MM.1S (cell line): Measurements from ENCODE around the gene TFAM.

Source experiments
- DNase-seq: peaks from one replicate; pipeline ENCODE4 v3.0.0-alpha.2; 2015
- H2AFZ ChIP-seq: fragments of 300-600 bp; sonication (generic); 2 replicates; pipeline ENCODE4 v1.6.0; 2016; ENCODE audit warnings: antibody characterized with exemption, low read length
- H3F3A ChIP-seq: fragments of 300-600 bp; sonication (generic); 2 replicates; pipeline ENCODE4 v1.6.1; 2016; ENCODE audit warnings: mild to moderate bottlenecking, antibody characterized with exemption, low read length, moderate library complexity, mixed read lengths; ENCODE audit not compliant: insufficient read depth
- H3K27ac ChIP-seq: fragments of 300-600 bp; sonication (generic); 2 replicates; pipeline ENCODE4 v1.5.1; 2016; ENCODE audit warnings: mild to moderate bottlenecking, low read length
- H3K27me3 ChIP-seq: fragments of 300-600 bp; sonication (generic); replicated peaks from 2 replicates; pipeline ENCODE4 v1.6.0; 2016; ENCODE audit warnings: low read length; ENCODE audit not compliant: insufficient read depth
- H3K36me3 ChIP-seq: fragments of 300-600 bp; sonication (generic); replicated peaks from 2 replicates; pipeline ENCODE4 v1.6.1; 2016; ENCODE audit warnings: mild to moderate bottlenecking, low read length, mixed read lengths; ENCODE audit not compliant: insufficient read depth
- H3K4me1 ChIP-seq: fragments of 300-600 bp; sonication (generic); 2 replicates; pipeline ENCODE4 v1.6.1; 2016; ENCODE audit warnings: low read length, mixed read lengths
- H3K4me2 ChIP-seq: fragments of 300-600 bp; sonication (generic); 2 replicates; pipeline ENCODE4 v1.6.0; 2016; ENCODE audit warnings: low read depth, low read length
- H3K4me3 ChIP-seq: fragments of 300-600 bp; sonication (generic); 2 replicates; pipeline ENCODE4 v1.5.1; 2016; ENCODE audit warnings: low read length, mixed read lengths
- H3K79me2 ChIP-seq: fragments of 300-600 bp; sonication (generic); 2 replicates; pipeline ENCODE4 v1.6.1; 2016; ENCODE audit warnings: mixed run types, low read length, mixed read lengths
- H3K9ac ChIP-seq: fragments of 300-600 bp; sonication (generic); 2 replicates; pipeline ENCODE4 v1.6.1; 2016; ENCODE audit warnings: low read length, mixed read lengths
- H3K9me2 ChIP-seq: fragments of 300-600 bp; sonication (generic); replicated peaks from 2 replicates; pipeline ENCODE4 v1.6.1; 2016; ENCODE audit warnings: mild to moderate bottlenecking, low read length, mixed read lengths; ENCODE audit not compliant: insufficient read depth
- H3K9me3 ChIP-seq: fragments of 300-600 bp; sonication (generic); replicated peaks from 2 replicates; pipeline ENCODE4 v1.6.1; 2016; ENCODE audit warnings: mild to moderate bottlenecking, low read length, mixed read lengths; ENCODE audit not compliant: insufficient read depth
- H4K20me1 ChIP-seq: fragments of 300-600 bp; sonication (generic); 2 replicates; pipeline ENCODE4 v1.6.1; 2016; ENCODE audit warnings: mild to moderate bottlenecking, low read length, moderate library complexity, mixed read lengths; ENCODE audit not compliant: insufficient read depth
- EZH2 ChIP-seq: fragments of 300-600 bp; sonication (generic); optimal IDR thresholded peaks from 2 replicates; pipeline ENCODE3; 2017; ENCODE audit warnings: low read depth, mild to moderate bottlenecking, antibody characterized with exemption, low read length, mixed read lengths
- EZH2phosphoT487 ChIP-seq: fragments of 300-600 bp; sonication (generic); IDR thresholded peaks from 2 replicates; pipeline ENCODE4 v1.6.1; 2018; ENCODE audit warnings: antibody characterized with exemption, low read length
- TF ChIP-seq, protein P1 (sequence below): fragments of 300-600 bp; sonication (generic); IDR thresholded peaks from 2 replicates; pipeline ENCODE4 v1.5.1; 2016; ENCODE audit warnings: antibody characterized with exemption, low read length, mixed read lengths

Gene TFAM

GRCh38 chr10:58438986-58439385, 53.8 kb downstream of the TFAM start:
- H3K4me2 ChIP-seq, result no peak overlapping the region
- H3K9ac ChIP-seq, result no peak overlapping the region
- H3K9me3 ChIP-seq, result no peaks in the 10 kb centered on the region
- no peaks in the 10 kb centered on the region for H3K36me3 ChIP-seq
- peaks cover 15% of the 10 kb centered on the region; the same call in 1 of the 2 replicates for H3K4me1 ChIP-seq
- H3K79me2 ChIP-seq, result no peaks in the 10 kb centered on the region
- no peaks in the 10 kb centered on the region for H3K27me3 ChIP-seq
- TF ChIP-seq EZH2phosphoT487 (no peak), EZH2 (no peak)
- TF ChIP-seq, protein P1, sequence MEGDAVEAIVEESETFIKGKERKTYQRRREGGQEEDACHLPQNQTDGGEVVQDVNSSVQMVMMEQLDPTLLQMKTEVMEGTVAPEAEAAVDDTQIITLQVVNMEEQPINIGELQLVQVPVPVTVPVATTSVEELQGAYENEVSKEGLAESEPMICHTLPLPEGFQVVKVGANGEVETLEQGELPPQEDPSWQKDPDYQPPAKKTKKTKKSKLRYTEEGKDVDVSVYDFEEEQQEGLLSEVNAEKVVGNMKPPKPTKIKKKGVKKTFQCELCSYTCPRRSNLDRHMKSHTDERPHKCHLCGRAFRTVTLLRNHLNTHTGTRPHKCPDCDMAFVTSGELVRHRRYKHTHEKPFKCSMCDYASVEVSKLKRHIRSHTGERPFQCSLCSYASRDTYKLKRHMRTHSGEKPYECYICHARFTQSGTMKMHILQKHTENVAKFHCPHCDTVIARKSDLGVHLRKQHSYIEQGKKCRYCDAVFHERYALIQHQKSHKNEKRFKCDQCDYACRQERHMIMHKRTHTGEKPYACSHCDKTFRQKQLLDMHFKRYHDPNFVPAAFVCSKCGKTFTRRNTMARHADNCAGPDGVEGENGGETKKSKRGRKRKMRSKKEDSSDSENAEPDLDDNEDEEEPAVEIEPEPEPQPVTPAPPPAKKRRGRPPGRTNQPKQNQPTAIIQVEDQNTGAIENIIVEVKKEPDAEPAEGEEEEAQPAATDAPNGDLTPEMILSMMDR, result no peak
- H3F3A ChIP-seq, result no peaks in the 10 kb centered on the region
- no peak overlapping the region for H3K4me3 ChIP-seq
- no peak overlapping the region for H2AFZ ChIP-seq
- H4K20me1 ChIP-seq, result no peaks in the 10 kb centered on the region
- H3K9me2 ChIP-seq, result no peaks in the 10 kb centered on the region
- no peak overlapping the region for H3K27ac ChIP-seq
- no peak for DNase-seq

GRCh38 chr10:58439632-58440364, 54.6 kb downstream of the TFAM start:
- H2AFZ ChIP-seq, result no peak overlapping the region
- H4K20me1 ChIP-seq, result no peaks in the 10 kb centered on the region
- DNase-seq, result no peak
- no peak overlapping the region for H3K4me3 ChIP-seq
- H3K4me2 ChIP-seq, result no peak overlapping the region
- H3K9ac ChIP-seq, result no peak overlapping the region
- H3K4me1 ChIP-seq, result peaks cover 15% of the 10 kb centered on the region; the same call in 1 of the 2 replicates
- TF ChIP-seq, protein P1, result no peak
- H3K9me3 ChIP-seq, result no peaks in the 10 kb centered on the region
- H3K36me3 ChIP-seq, result no peaks in the 10 kb centered on the region
- no peaks in the 10 kb centered on the region for H3F3A ChIP-seq
- no peaks in the 10 kb centered on the region for H3K9me2 ChIP-seq
- H3K27ac ChIP-seq, result no peak overlapping the region
- no peaks in the 10 kb centered on the region for H3K27me3 ChIP-seq
- no peaks in the 10 kb centered on the region for H3K79me2 ChIP-seq

DNA sequence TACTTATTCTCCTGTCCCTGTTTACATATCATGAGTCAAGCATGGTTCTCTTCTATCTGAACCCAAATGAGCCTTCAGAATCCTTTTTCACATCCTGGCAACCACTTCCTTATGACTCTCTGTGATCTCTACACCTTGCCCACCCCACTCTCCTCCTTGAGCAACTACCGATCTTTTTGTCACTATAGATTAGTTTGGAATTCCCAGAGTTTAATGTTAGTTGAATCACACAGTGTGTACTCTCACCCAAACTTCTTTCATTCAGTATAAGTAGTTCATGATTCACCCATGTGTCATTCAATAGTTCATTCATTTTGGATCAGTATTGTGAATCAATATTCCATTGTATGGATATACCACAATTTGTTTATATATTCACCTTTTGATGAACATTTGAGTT, 55.3 kb downstream of the TFAM start:
- no peak overlapping the region for H3K4me2 ChIP-seq
- no peak overlapping the region for H3K27ac ChIP-seq
- H3K27me3 ChIP-seq, result no peaks in the 10 kb centered on the region
- no peak overlapping the region for H3K4me3 ChIP-seq
- H3K4me1 ChIP-seq, result peaks cover 11% of the 10 kb centered on the region; the same call in 1 of the 2 replicates
- H2AFZ ChIP-seq, result no peak overlapping the region
- no peaks in the 10 kb centered on the region for H3K79me2 ChIP-seq
- H3F3A ChIP-seq, result no peaks in the 10 kb centered on the region
- no peaks in the 10 kb centered on the region for H3K36me3 ChIP-seq
- no peaks in the 10 kb centered on the region for H3K9me2 ChIP-seq
- no peak overlapping the region for H3K9ac ChIP-seq
- H4K20me1 ChIP-seq, result no peaks in the 10 kb centered on the region
- H3K9me3 ChIP-seq, result no peaks in the 10 kb centered on the region
- TF ChIP-seq EZH2phosphoT487, result no peak
- TF ChIP-seq EZH2, result no peak
- TF ChIP-seq, protein P1, result no peak
- DNase-seq, result no peak
